OCI-LY7 (cell line): Measurements from ENCODE around the gene KDM4B.

Source experiments
- CTCF ChIP-seq: fragments of 200-600 bp; sonication (generic); conservative IDR thresholded peaks from 2 replicates; pipeline ENCODE4 v1.5.1; 2014; ENCODE audit warnings: mild to moderate bottlenecking, antibody characterized with exemption, low read length, moderate library complexity, mixed read lengths
- EZH2phosphoT487 ChIP-seq: fragments of 200-600 bp; sonication (generic); IDR thresholded peaks from 2 replicates; pipeline ENCODE4 v1.6.1; 2018; ENCODE audit warnings: low read depth, borderline replicate concordance, mild to moderate bottlenecking, mixed run types, antibody characterized with exemption, low read length, moderate library complexity, mixed read lengths

GRCh38 chr19:4969772-4970531 is 1.0 kb downstream of the KDM4B start:
- TF ChIP-seq CTCF (no peak), EZH2phosphoT487 (no peak)
